ENCODE data around the gene VEZF1. TPM values are rescaled to one million over a fixed set of nuclear protein-coding genes. Genes with fewer than 3 reads are reported as not detected.

Gene VEZF1
- total and polyA plus RNA-seq, 2 donors (not counting 1 experiment from before 2014, with no cell fraction given) = 14.7 to 75.9 TPM

GRCh38 chr17:57931488-57932137 is 56.4 kb downstream of the VEZF1 start:
- H3K79me2 ChIP-seq (ENCODE audit: control insufficient read depth, insufficient read depth, low read length) = no peaks in the 10 kb centered on the region
- TF ChIP-seq CTCF (IDR thresholded peaks at IDR 0.05) (no peak), EZH2 (IDR thresholded peaks at IDR 0.05; ENCODE audit: borderline replicate concordance, insufficient read depth, low read depth, low read length, poor library complexity, severe bottlenecking) (no peak)
- H3K9me3 ChIP-seq (ENCODE audit: control extremely low read depth in 1 of 3, control insufficient read depth in 2 of 3, insufficient read depth in 1 of 3, low read length in 2 of 3) = peaks cover 0 to 13% (median 0%) of the 10 kb centered on the region in 3 donors
- intact Hi-C loops (cut with micrococcal nuclease) = no loop called here
- no peaks in the 10 kb centered on the region for H3K4me1 Mint-ChIP-seq
- H3K27me3 ChIP-seq (replicated peaks in 1 of 4; ENCODE audit: control extremely low read depth in 1 of 4, control insufficient read depth in 3 of 4, insufficient read depth in 4 of 4, low read length in 3 of 4) = peaks cover 0 to 66% (median 29%) of the 10 kb centered on the region in 4 experiments
- H3K4me1 ChIP-seq (ENCODE audit: control insufficient read depth in 2 of 2, insufficient read depth in 2 of 2, low read length in 2 of 2) = peaks cover 0 to 3% of the 10 kb centered on the region in 2 donors
- DNase-seq (no peak), ATAC-seq (ENCODE audit: low read depth) (no peak)
- H3K9me3 Mint-ChIP-seq (ENCODE audit: insufficient read depth) = no peaks in the 10 kb centered on the region
- no peaks in the 10 kb centered on the region for H3K36me3 ChIP-seq (replicated peaks in 1 of 2; ENCODE audit: control extremely low read depth in 1 of 2, control insufficient read depth in 1 of 2, extremely low read depth in 1 of 2, insufficient read depth in 2 of 2, low read length in 1 of 2)
- no peak overlapping the region for H3K4me2 ChIP-seq (replicated peaks; ENCODE audit: low read depth, low read length, poor library complexity, severe bottlenecking)
- CTCF ChIA-PET = no interaction called here
- H3K27ac Mint-ChIP-seq = no peak overlapping the region
- peaks cover 57% of the 10 kb centered on the region for H3K27me3 Mint-ChIP-seq
- no peaks in the 10 kb centered on the region for H4K20me1 ChIP-seq (ENCODE audit: control insufficient read depth, insufficient read depth, low read length, poor library complexity, severe bottlenecking)
- H3K9ac ChIP-seq (ENCODE audit: low read length) = no peak overlapping the region
- H2AFZ ChIP-seq (ENCODE audit: insufficient read depth, low read depth, low read length, poor library complexity, severe bottlenecking) = no peak overlapping the region
- H3K27ac ChIP-seq (ENCODE audit: low read length in 2 of 2) = no peak overlapping the region
- WGBS (ENCODE audit: insufficient coverage) = 96% methylated on average over 11 of the region's 12 CpGs
- no peak overlapping the region for H3K4me3 ChIP-seq (ENCODE audit: control extremely low read depth in 1 of 5, extremely low read depth in 1 of 5, insufficient read depth in 1 of 5, low read depth in 2 of 5, low read length in 4 of 5)
- no peak overlapping the region for H3K4me3 Mint-ChIP-seq
- POLR2A ChIA-PET = no interaction called here

DNA sequence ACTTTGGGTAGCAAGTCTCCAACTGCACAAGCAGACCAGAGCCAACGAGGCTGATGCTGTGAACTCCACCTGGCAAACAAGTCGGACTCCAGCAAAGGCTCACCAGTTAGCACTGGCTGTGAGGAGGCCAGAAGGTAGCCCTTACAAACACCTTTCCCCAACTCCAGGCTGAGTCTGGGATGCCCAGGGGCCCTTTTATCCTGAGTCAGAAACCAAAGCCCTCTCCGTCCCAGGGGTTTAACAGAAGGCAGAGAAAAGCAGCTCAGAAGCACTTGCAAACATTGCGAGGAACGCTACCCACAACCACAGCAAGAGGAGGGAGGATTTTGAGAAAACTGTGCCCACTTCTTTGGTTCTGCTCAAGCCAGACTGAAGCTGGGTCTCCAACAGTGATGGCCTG is 57.8 kb downstream of the VEZF1 start:
- H3K4me1 Mint-ChIP-seq = peaks cover 2% of the 10 kb centered on the region
- no peak overlapping the region for H3K27ac Mint-ChIP-seq
- no peak overlapping the region for H3K4me3 ChIP-seq (ENCODE audit: control extremely low read depth in 1 of 5, extremely low read depth in 1 of 5, insufficient read depth in 1 of 5, low read depth in 2 of 5, low read length in 4 of 5)
- H3K27me3 Mint-ChIP-seq = peaks cover 57% of the 10 kb centered on the region
- DNase-seq (no peak), ATAC-seq (ENCODE audit: low read depth) (no peak)
- H3K9me3 ChIP-seq (ENCODE audit: control extremely low read depth in 1 of 3, control insufficient read depth in 2 of 3, insufficient read depth in 1 of 3, low read length in 2 of 3) = peaks cover 0 to 10% (median 0%) of the 10 kb centered on the region in 3 donors
- ChIA-PET POLR2A (interaction anchor here (0.6 kb wide), 1 partner anchor 710 kb away, joined by 4 read pairs; no protein-coding TSS in a partner anchor), CTCF (interaction anchor here (1.1 kb wide), 1 partner anchor 69 kb away, joined by 6 read pairs; no protein-coding TSS in a partner anchor)
- no peak overlapping the region for H3K27ac ChIP-seq (ENCODE audit: low read length in 2 of 2)
- no peak overlapping the region for H3K4me2 ChIP-seq (replicated peaks; ENCODE audit: low read depth, low read length, poor library complexity, severe bottlenecking)
- peaks cover 0 to 65% (median 28%) of the 10 kb centered on the region in 4 experiments for H3K27me3 ChIP-seq (replicated peaks in 1 of 4; ENCODE audit: control extremely low read depth in 1 of 4, control insufficient read depth in 3 of 4, insufficient read depth in 4 of 4, low read length in 3 of 4)
- WGBS (ENCODE audit: insufficient coverage) = 91% methylated on average over 2 of the region's 5 CpGs
- no peak overlapping the region for H2AFZ ChIP-seq (ENCODE audit: insufficient read depth, low read depth, low read length, poor library complexity, severe bottlenecking)
- H3K9me3 Mint-ChIP-seq (ENCODE audit: insufficient read depth) = no peaks in the 10 kb centered on the region
- no peak overlapping the region for H3K4me3 Mint-ChIP-seq
- intact Hi-C loops (cut with micrococcal nuclease) = no loop called here
- no peak overlapping the region for H3K9ac ChIP-seq (ENCODE audit: low read length)
- H4K20me1 ChIP-seq (ENCODE audit: control insufficient read depth, insufficient read depth, low read length, poor library complexity, severe bottlenecking) = no peaks in the 10 kb centered on the region
- H3K79me2 ChIP-seq (ENCODE audit: control insufficient read depth, insufficient read depth, low read length) = no peaks in the 10 kb centered on the region
- TF ChIP-seq EZH2 (IDR thresholded peaks at IDR 0.05; ENCODE audit: borderline replicate concordance, insufficient read depth, low read depth, low read length, poor library complexity, severe bottlenecking) = no peak
- no peak for TF ChIP-seq CTCF (IDR thresholded peaks at IDR 0.05)
- no peaks in the 10 kb centered on the region for H3K36me3 ChIP-seq (replicated peaks in 1 of 2; ENCODE audit: control extremely low read depth in 1 of 2, control insufficient read depth in 1 of 2, extremely low read depth in 1 of 2, insufficient read depth in 2 of 2, low read length in 1 of 2)
- H3K4me1 ChIP-seq (ENCODE audit: control insufficient read depth in 2 of 2, insufficient read depth in 2 of 2, low read length in 2 of 2) = peaks cover 0 to 5% of the 10 kb centered on the region in 2 donors

All from B cell (primary cell).